H7 (cell line): ENCODE results near the gene DNAH8. TPM values are rescaled to one million over a fixed set of nuclear protein-coding genes. Genes with fewer than 3 reads are reported as not detected.

ENCODE experiments used
- DNase-seq: peaks from one replicate; pipeline ENCODE4 v3.0.0; 2012
- H3K27me3 ChIP-seq: 2 replicates; pipeline ENCODE4 v1.6.0; 2011; ENCODE audit warnings: mild to moderate bottlenecking, low read length; ENCODE audit not compliant: control insufficient read depth, insufficient read depth
- H3K36me3 ChIP-seq: replicated peaks from 2 replicates; pipeline ENCODE4 v1.5.1; 2011; ENCODE audit warnings: low read length; ENCODE audit not compliant: control insufficient read depth, insufficient read depth
- H3K4me3 ChIP-seq: 2 replicates; pipeline ENCODE4 v1.5.1; 2011; ENCODE audit warnings: low read depth, mild to moderate bottlenecking, control low read depth, low read length, moderate library complexity; ENCODE audit not compliant: insufficient read depth
- total RNA-seq: library from RNA; depleted of rRNA; stranded (reverse); fragments of >200 nt; shearing (Covaris generic); gene quantifications from 2 replicates; pipeline ENCODE4 v1.2.3, GENCODE V29; 2014

Gene DNAH8
- total RNA-seq, 1 experiment from 2014 or later: 0.03 TPM

DNA sequence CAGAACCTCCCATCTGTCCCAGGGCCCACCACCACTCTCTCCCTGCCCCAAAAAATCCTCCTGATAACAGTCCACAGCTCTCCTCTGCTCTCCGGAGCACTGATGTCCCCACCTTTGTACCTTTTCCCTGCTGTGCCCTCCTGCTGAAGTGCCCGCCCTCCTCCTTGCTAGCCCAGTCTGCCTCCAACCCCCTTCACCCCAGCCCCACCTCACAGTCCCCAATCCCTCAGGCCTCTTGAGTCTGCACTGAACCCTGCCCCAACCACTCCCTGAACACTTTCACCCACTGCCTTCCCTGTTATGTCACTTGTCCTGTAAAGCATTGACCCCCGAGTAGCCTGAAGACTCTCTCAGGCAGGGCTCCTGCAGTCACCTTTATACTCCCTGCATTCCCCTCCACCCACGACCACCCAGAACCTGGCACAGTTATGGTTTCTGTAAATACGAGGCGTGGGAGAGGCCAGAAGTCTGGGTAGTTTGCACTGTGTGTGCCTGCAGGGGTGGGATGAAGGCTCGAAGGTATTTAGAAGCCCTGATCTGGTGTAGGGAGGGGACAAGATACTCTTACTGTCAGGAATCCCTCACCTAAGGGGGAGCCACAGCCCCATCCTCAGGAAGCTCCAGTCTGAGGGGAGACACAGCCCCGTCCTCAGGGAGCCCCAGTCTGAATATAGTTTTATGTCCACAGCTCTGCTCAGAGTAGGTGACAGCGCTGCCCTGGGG is 338.9 kb downstream of the DNAH8 start:
- peaks cover 10% of the 10 kb centered on the region for H3K27me3 ChIP-seq
- no peak for DNase-seq
- H3K4me3 ChIP-seq: no peak overlapping the region
- H3K36me3 ChIP-seq: no peaks in the 10 kb centered on the region

DNA sequence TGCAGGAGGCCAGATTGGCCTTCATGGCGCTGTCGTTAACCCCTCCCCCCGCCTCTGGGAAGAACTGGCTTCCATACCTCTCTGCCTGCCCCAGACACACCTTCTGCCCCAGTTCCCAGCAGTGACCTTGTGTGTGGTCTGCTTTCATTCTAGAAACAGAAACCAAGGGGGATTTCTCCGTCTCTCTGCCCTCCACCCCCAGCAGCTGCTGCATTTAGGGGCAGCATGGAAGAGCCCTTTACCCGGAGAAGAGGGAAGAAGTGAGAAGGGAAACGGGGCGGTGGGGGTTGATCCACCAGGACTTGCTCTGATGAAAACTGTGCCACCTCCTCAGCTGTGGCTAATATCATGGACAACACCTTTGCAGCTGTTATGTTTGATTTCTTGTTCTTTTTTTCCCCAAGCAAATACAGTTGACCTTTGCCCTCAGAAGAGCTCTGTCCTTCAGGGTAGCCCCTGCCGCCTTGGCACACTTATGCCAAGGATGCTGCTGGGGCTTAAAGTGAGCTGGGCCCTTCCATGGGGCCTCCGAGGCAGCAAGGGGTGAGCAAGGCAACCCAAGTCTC is 339.5 kb downstream of the DNAH8 start:
- peak; percentile 62 for DNase-seq
- H3K36me3 ChIP-seq: no peaks in the 10 kb centered on the region
- H3K4me3 ChIP-seq: no peak overlapping the region
- H3K27me3 ChIP-seq: peaks cover 4% of the 10 kb centered on the region

- Histone ChIP-seq H3K36me3 (no peaks in the 10 kb centered on the region), H3K27me3 (peaks cover 1% of the 10 kb centered on the region), H3K4me3 (no peak overlapping the region)
- DNase-seq: no peak
These were observed 340.6 kb downstream of the DNAH8 start for GRCh38 chr6:39055661-39056060.

GRCh38 chr6:39056191-39056590 is 341.1 kb downstream of the DNAH8 start:
- DNase-seq: no peak
- H3K36me3 ChIP-seq: no peaks in the 10 kb centered on the region
- peaks cover 1% of the 10 kb centered on the region; the same call in 1 of the 2 replicates for H3K27me3 ChIP-seq
- no peak overlapping the region for H3K4me3 ChIP-seq

DNA sequence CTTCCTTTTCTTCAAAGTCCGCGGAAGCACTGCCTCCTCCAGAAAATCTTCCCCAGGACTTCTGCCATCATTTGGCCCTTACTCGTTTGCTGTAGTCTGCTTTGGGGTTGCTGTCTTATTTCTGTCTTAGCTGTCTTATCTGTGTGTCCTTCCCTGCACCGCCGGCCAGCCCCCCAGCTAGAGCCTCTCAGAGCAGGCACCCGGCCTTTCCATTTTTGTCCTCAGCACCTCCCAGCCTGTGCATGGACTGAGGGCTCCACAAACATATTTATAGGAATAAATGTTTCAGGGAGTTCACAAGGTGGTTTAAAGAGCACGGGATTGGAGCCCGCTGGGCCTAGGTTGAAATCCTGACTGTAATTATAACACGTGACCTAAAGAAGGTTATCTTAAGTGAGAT is 341.6 kb downstream of the DNAH8 start:
- Histone ChIP-seq H3K4me3 (no peak overlapping the region), H3K27me3 (peaks cover 1% of the 10 kb centered on the region; the same call in 1 of the 2 replicates), H3K36me3 (no peaks in the 10 kb centered on the region)
- no peak for DNase-seq

DNA sequence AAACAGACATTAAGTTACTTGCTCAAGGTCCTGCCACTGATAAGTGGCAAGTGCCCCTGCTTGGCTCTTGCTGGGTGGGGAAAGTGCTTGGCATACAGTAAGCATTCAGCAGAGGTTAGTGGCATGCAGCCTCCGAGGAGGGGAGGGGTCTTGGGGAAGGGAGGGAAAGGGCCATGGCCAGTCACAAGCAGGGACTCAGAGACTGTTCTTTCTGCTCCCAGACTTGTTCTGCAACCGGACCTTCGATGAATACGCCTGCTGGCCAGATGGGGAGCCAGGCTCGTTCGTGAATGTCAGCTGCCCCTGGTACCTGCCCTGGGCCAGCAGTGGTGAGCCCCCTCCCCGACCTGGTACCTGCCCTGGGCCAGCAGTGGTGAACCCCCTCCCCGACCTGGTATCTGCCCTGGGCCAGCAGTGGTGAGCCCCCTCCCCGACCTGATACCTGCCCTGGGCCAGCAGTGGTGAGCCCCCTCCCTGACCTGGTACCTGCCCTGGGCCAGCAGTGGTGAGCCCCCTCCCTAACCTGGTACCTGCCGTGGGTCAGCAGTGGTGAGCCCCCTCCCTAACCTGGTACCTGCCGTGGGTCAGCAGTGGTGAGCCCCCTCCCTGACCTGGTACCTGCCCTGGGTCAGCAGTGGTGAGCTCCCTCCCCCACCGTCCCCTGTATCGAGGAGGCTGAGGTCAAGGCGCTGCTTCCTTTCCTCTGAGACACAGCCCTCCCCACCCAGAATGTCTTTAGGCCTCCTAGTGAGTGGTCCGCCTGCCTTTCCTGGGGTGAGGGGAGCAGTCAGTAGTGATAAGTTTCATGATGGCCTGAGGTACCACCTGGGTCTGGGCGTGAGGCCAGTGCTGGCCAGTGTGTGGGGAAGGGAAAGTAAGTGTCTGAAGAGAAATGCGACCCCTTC is 342.4 kb downstream of the DNAH8 start:
- Histone ChIP-seq H3K4me3 (no peak overlapping the region), H3K27me3 (no peaks in the 10 kb centered on the region; the same call in 1 of the 2 replicates), H3K36me3 (no peaks in the 10 kb centered on the region)
- no peak for DNase-seq

DNA sequence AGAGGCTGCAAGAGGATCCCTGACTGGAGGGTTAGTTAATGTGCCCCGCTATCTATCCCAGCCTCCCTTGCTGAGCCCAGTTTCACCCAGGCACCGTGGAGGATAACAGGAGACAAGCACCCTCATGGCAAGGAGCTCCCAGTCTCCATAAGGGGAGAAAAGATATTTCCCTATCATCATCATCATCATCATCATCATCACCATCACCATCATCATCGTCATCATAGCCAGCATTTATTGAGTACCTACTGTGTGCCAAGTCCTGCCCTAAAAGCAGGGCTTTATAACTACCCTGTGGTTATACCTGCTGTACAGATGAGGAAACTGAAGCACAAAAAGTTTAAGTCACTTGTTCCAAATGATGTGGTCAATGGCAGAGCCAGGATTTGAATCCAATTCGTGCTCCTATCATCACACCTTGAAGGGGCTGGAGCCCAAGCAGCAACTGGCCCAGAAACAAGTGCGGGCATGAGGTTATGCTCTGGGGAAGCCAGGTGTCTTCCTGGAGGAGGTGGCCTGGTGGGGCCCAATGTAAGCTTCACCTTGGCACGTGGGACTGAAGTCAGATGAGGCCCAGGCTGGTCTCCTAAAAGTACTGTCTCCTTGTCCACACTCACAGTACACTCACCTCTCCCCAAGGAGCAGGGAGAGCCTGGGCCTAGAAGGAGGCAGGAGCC is 343.5 kb downstream of the DNAH8 start:
- no peaks in the 10 kb centered on the region for H3K36me3 ChIP-seq
- H3K27me3 ChIP-seq: no peaks in the 10 kb centered on the region; the same call in 1 of the 2 replicates
- H3K4me3 ChIP-seq: no peak overlapping the region
- no peak for DNase-seq

- Histone ChIP-seq H3K27me3 (no peaks in the 10 kb centered on the region; the same call in 1 of the 2 replicates), H3K36me3 (no peaks in the 10 kb centered on the region), H3K4me3 (no peak overlapping the region)
- DNase-seq: no peak
These were observed 344.6 kb downstream of the DNAH8 start for GRCh38 chr6:39059496-39060310.

DNA sequence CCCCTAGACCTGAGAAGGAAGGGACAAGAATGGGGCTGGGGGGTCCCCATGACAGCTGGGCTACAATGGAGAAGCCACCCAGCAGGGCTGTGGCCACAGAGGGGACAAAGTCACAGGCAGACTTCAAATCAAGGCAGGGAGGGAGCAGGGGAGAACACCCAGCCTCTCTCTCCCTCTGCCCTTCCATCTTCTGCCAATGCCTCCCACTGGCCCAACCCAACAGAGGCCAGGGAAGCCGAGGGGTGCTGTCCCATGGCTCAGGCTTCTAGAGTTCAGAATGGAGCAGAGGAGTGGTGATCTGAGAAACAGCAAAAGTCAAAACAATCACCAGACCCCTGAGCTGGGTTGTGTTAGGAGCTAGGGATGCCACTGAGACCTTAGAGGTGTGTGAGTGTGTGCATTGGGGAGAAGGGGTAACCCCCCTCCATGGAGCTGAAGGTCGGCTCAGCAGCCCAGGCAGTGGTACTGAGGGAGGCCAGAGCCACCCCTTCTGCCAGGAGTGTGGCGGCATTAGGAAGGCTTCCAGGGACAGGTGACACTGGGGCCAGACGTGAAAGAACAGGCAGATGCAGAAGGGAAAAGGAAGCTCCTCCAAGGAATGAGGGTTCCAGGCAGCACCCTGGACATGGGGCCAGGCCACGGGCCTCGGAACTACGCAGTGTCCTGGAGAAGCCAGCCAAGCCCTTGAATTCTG is 345.5 kb downstream of the DNAH8 start:
- Histone ChIP-seq H3K36me3 (no peaks in the 10 kb centered on the region), H3K27me3 (no peaks in the 10 kb centered on the region; the same call in 1 of the 2 replicates), H3K4me3 (no peak overlapping the region)
- no peak for DNase-seq

- no peaks in the 10 kb centered on the region for H3K36me3 ChIP-seq
- no peak for DNase-seq
- no peak overlapping the region for H3K4me3 ChIP-seq
- no peaks in the 10 kb centered on the region; the same call in 1 of the 2 replicates for H3K27me3 ChIP-seq
These were observed 346.1 kb downstream of the DNAH8 start for GRCh38 chr6:39061182-39061581.

DNA sequence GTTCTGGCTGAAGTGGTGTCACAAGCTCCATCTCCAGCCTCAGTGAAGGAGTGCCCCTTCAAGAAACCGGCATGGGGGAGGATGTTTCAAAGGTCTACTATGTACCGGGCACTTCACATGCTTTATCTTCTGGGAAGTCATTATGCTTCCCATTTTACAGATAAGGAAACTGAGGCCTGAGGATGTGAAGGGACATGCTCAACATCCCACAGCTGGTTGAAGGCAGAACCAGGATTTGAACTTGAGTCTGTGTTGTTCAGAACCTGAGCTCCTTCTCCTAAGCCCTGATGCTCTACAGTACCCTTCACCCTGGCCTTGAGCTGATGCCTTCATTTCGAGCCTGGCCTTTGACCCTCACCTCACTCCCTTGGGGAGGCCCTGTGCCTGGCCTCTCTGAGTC is 346.5 kb downstream of the DNAH8 start:
- Histone ChIP-seq H3K27me3 (no peaks in the 10 kb centered on the region; the same call in 1 of the 2 replicates), H3K36me3 (no peaks in the 10 kb centered on the region), H3K4me3 (no peak overlapping the region)
- DNase-seq: no peak

DNA sequence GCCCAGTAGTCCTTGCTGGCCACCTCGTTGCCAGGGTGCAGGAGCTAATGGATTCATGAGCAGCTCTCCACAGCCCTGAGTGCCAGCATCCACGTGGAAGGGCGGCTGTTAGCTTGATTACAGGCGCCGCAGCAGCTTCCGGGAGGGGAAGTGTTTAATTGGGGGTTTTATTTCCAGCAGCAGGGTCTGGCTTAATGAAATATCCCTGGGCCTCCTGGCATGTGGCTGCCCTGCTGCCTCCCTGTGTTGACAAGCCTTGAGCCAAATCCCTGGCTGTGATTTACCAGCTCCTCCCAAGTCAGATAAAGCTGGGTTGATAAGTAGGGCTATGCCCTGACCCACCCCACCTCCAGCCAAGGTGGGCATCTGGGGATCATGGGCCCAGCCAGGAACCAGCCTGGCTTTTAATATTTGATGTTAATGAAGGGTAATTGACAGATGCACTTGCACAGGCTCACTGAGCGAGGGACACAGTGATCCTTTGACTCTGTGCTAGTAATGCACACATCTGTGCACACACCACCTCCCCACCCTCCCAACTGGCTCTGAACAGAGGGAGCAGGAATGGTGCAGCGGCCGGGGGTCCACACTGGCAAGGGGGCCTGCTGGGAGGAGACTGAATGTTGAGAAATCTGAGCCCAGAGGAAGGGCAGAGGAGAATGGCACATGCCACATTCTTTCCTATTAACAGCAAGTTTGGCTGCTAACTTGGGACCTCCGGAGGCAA is 347.1 kb downstream of the DNAH8 start:
- Histone ChIP-seq H3K27me3 (no peaks in the 10 kb centered on the region; the same call in 1 of the 2 replicates), H3K36me3 (no peaks in the 10 kb centered on the region), H3K4me3 (no peak overlapping the region)
- DNase-seq: no peak

GRCh38 chr6:39063526-39063925 is 348.4 kb downstream of the DNAH8 start:
- Histone ChIP-seq H3K27me3 (no peaks in the 10 kb centered on the region; the same call in 1 of the 2 replicates), H3K4me3 (no peak overlapping the region), H3K36me3 (no peaks in the 10 kb centered on the region)
- DNase-seq: no peak
